ENCODE measurements around the gene ATP23.

Gene ATP23

GRCh38 chr12:57983858-57984505 lies 42.6 kb downstream of the ATP23 start:
- FAIRE-seq: no peak

GRCh38 chr12:57984629-57985151 lies 43.3 kb downstream of the ATP23 start:
- FAIRE-seq: no peak

GRCh38 chr12:57985685-57986084 lies 44.3 kb downstream of the ATP23 start:
- FAIRE-seq: no peak

- FAIRE-seq: no peak
Observed at GRCh38 chr12:57989838-57990237, 48.5 kb downstream of the ATP23 start.

DNA sequence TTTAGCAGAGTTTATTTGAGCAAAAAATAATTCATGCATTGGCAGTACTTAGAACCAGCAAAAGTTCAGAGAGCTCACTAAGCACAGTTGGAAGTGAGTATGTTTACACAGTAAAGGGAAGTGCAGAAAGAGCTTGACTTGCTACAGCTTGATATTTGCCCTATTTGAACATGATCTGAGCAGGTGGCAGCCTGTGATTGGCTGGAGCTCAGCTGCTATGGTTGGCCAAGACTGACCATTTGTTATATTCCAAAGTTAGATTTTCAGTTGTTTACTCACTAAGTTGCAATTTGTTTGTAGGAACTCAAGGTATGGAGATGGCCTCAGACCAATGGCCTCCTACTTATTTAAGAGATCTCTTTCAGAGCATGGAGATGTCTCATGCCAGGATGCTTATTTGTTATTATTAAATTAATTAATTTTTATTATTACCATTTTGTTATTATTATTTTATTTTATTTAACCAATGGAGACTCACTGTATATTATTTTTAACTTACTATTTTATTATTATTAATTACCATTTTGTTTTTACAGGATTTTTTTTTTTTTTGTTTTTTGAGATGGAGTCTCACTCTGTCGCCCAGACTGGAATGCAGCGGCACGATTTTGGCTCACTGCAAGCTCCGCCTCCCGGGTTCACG lies 49.0 kb downstream of the ATP23 start:
- no peak for FAIRE-seq

GRCh38 chr12:57992001-57992400 lies 50.6 kb downstream of the ATP23 start:
- no peak for FAIRE-seq

GRCh38 chr12:57993030-57993429 lies 51.7 kb downstream of the ATP23 start:
- no peak for FAIRE-seq

DNA sequence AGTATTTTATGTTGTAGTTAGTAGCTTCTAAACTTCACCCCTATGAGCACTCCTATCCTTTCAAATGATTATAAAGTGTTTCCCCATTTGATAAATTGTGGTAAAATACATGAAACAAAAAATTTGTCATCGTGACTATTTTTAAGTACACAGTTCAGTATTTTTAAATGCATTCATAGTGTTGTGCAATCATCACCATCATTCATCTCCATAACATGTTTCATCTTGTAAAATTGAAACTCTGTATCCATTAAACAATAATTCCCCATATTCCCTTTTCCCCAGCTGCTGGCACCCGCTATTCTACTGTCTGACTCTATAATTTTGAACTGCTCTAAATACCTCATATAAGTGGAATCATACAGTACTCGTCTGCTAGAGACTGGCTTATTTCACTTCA lies 52.5 kb downstream of the ATP23 start:
- no peak for FAIRE-seq

GRCh38 chr12:57996520-57996919 lies 55.2 kb downstream of the ATP23 start:
- FAIRE-seq: no peak

DNA sequence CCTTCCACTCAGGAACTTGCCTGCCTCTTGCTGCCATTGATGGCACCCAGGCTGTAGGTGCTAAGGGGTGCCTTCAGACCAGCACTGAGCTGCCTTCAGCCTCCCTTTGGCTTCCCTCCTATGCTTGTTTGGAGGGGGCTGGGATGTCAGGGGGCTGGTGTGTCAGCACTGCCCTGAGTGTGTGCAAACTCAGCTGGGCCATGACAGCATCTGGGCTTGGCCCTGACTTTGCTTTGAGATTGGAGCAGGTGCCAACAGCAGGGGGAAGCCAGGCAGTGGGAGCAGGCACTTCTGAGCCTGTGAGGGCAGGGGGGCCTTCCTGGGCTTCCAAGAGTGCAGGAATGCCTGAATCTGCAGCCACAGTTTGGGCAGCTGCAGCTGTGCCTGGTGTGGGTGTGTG lies 56.9 kb downstream of the ATP23 start:
- no peak for FAIRE-seq

GRCh38 chr12:58000499-58000898 lies 59.1 kb downstream of the ATP23 start:
- no peak for FAIRE-seq

GRCh38 chr12:58007875-58008274 lies 66.5 kb downstream of the ATP23 start:
- no peak for FAIRE-seq

DNA sequence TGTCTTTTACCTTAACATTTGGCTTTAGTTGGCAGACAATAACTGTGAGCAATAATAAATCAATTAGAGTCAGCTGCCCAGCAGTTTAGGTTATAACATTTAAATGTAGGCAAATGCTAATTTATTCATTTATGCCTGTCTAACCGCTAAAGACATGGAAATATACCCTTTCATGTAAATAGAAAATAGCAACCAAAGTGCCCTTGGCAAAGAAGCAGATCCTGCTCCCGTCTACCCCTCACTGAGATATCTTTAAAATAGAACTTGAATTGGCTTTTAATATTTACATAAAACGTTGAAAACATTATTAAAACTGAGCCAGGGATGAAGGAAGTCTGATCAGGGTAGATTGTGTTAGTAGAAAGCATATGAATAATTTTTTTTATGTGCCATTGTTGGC lies 67.3 kb downstream of the ATP23 start:
- no peak for FAIRE-seq

Measured in colon (tissue), 2 donors.